GM18505 (cell line): ENCODE measurements around the gene LRRC27.
"Not testable (repeated sequence)": the region's sequence is repeated elsewhere in the genome, so short reads cannot be mapped to it uniquely, and the experiment has no call there.

Experiments used
- ATAC-seq: cut with Tn5 transposase; IDR thresholded peaks from one replicate; pipeline ENCODE4 v1.9.1; 2021; ENCODE audit not compliant: unreplicated experiment
- POLR2A ChIP-seq: IDR thresholded peaks from 4 replicates; pipeline ENCODE4 v1.6.1; 2011; ENCODE audit warnings: borderline replicate concordance; ENCODE audit not compliant: insufficient read depth, insufficient read length; ENCODE audit errors: extremely low read depth

LRRC27 gene

GRCh38 chr10:132332433-132332754 lies 401 bp downstream of the LRRC27 start:
- ATAC-seq: peak; percentile 38
- TF ChIP-seq POLR2A: peak; percentile 52

- ATAC-seq: no peak
- TF ChIP-seq POLR2A: no peak
Observed at GRCh38 chr10:132333386-132333785, 1.4 kb downstream of the LRRC27 start.

GRCh38 chr10:132334631-132335188 lies 2.7 kb downstream of the LRRC27 start:
- ATAC-seq: no peak
- TF ChIP-seq POLR2A: no peak

- no peak for TF ChIP-seq POLR2A
- ATAC-seq: peak; percentile 54
Observed at GRCh38 chr10:132335189-132336063, 3.4 kb downstream of the LRRC27 start.

- TF ChIP-seq POLR2A: no peak
- ATAC-seq: no peak
Observed at GRCh38 chr10:132336064-132336746, 4.2 kb downstream of the LRRC27 start.

GRCh38 chr10:132336919-132337407 lies 5.0 kb downstream of the LRRC27 start:
- no peak for ATAC-seq

GRCh38 chr10:132337854-132338253 lies 5.9 kb downstream of the LRRC27 start:
- ATAC-seq: not testable (repeated sequence)

More at GRCh38 chr10:132336919-132337407, 5.0 kb downstream of the LRRC27 start:
- TF ChIP-seq POLR2A: peak; percentile 55

- no peak for ATAC-seq
- no peak for TF ChIP-seq POLR2A
Observed at GRCh38 chr10:132338876-132339275, 6.9 kb downstream of the LRRC27 start.

- no peak for ATAC-seq
Observed at GRCh38 chr10:132339276-132339675, 7.3 kb downstream of the LRRC27 start.

GRCh38 chr10:132341017-132341416 lies 9.0 kb downstream of the LRRC27 start:
- ATAC-seq: no peak
- TF ChIP-seq POLR2A: no peak

More at GRCh38 chr10:132339276-132339675, 7.3 kb downstream of the LRRC27 start:
- no peak for TF ChIP-seq POLR2A

GRCh38 chr10:132341781-132342180 lies 9.8 kb downstream of the LRRC27 start:
- no peak for TF ChIP-seq POLR2A
- ATAC-seq: no peak

- TF ChIP-seq POLR2A: no peak
- no peak for ATAC-seq
Observed at GRCh38 chr10:132342553-132342952, 10.6 kb downstream of the LRRC27 start.

GRCh38 chr10:132344386-132344785 lies 12.4 kb downstream of the LRRC27 start:
- no peak for TF ChIP-seq POLR2A
- no peak for ATAC-seq

GRCh38 chr10:132345345-132345744 lies 13.4 kb downstream of the LRRC27 start:
- no peak for TF ChIP-seq POLR2A
- ATAC-seq: no peak

GRCh38 chr10:132346806-132347205 lies 14.8 kb downstream of the LRRC27 start:
- no peak for ATAC-seq
- TF ChIP-seq POLR2A: no peak
